Testis (tissue), 3 donors: ENCODE results near the gene DDX23. TPM values are rescaled to one million over a fixed set of nuclear protein-coding genes. Genes with fewer than 3 reads are reported as not detected.
A peak's percentile ranks its signal among the peaks of the same experiment; 100 is the strongest.

Source experiments
- DNase-seq: peaks from one replicate; pipeline ENCODE4 v3.0.0-alpha.2; 2019
- H3K27ac ChIP-seq, 2 donors: fragments of 200-600 bp; sonication (generic); one replicate each; pipeline ENCODE4 v1.5.1; 2019
- H3K27me3 ChIP-seq: fragments of 200-600 bp; sonication (generic); one replicate; pipeline ENCODE4 v1.5.1; 2019
- H3K36me3 ChIP-seq: fragments of 200-600 bp; sonication (generic); one replicate; pipeline ENCODE4 v1.5.1; 2017; ENCODE audit warnings: low read depth; ENCODE audit errors: missing control alignments
- H3K4me1 ChIP-seq: fragments of 200-600 bp; sonication (generic); one replicate; pipeline ENCODE4 v1.5.1; 2019
- H3K4me3 ChIP-seq, 2 donors: fragments of 200-600 bp; sonication (generic); one replicate each; pipeline ENCODE4 v1.5.1; 2017 to 2019
- H3K9me3 ChIP-seq: fragments of 200-600 bp; sonication (generic); one replicate; pipeline ENCODE4 v1.5.1; 2017
- CTCF ChIP-seq, 3 experiments: fragments of 450-650 bp in 2 of 3; fragments of 200-600 bp in 1 of 3; sonication (generic) in 1 of 3; IDR thresholded peaks; one replicate each; pipeline ENCODE4 v1.5.1; 2016 to 2019; ENCODE audit warnings: antibody characterized with exemption in 3 of 3, mild to moderate bottlenecking in 2 of 3, moderate library complexity in 1 of 3
- POLR2A ChIP-seq: fragments of 450-650 bp; IDR thresholded peaks from one replicate; pipeline ENCODE4 v1.6.1; 2017; ENCODE audit warnings: antibody characterized with exemption, mild to moderate bottlenecking, moderate library complexity
- WGBS, 2 donors: methylation state at CpG; one replicate each; pipeline ENCODE4 v1.1.5; 2018; 5-methylcytosine and 5-hydroxymethylcytosine counted together
- intact Hi-C: fragments of 100-400 bp; cut with DNase I; formaldehyde crosslinking; loops from one replicate; pipeline ENCODE4 v1.15.1; 2023; ENCODE audit warnings: low total_unique reads
- polyA plus RNA-seq: library from polyadenylated mRNA; stranded (reverse); fragments of 350-450 nt; fragmentation: Illumina TruSeq; extraction: RNeasy Lipid Tissue Mini Kit (QIAGEN cat#74804); gene quantifications from one replicate; pipeline ENCODE4 v1.2.3, GENCODE V29; 2014; ENCODE audit warnings: low read depth, low replicate concordance; ENCODE audit not compliant: insufficient read depth
- total RNA-seq, 2 donors: library from RNA; depleted of rRNA; stranded (reverse); fragments of >200 nt; gene quantifications; one replicate each; pipeline ENCODE4 v1.2.3, GENCODE V29; 2016

The DDX23 gene
- total and polyA plus RNA-seq, 3 donors from 2014 or later, result 69.4 to 96.1 (median 85.0) TPM

- H3K27ac ChIP-seq, result no peak overlapping the region
- DNase-seq, result no peak
- no peaks in the 10 kb centered on the region for H3K27me3 ChIP-seq
- WGBS, 2 donors, result 78 to 85% methylated on average over 3 of the region's 3 CpGs
- no peaks in the 10 kb centered on the region for H3K9me3 ChIP-seq
- H3K36me3 ChIP-seq, result no peaks in the 10 kb centered on the region
- intact Hi-C loops, result no loop called here
- peaks cover 20% of the 10 kb centered on the region for H3K4me1 ChIP-seq
- TF ChIP-seq POLR2A, result no peak
- no peak for TF ChIP-seq CTCF (IDR thresholded peaks at IDR 0.05)
- no peak overlapping the region for H3K4me3 ChIP-seq
Measured at GRCh38 chr12:48816143-48816854, 35.7 kb downstream of the DDX23 start.

GRCh38 chr12:48815126-48816110 is 36.5 kb downstream of the DDX23 start:
- Histone ChIP-seq H3K36me3 (no peaks in the 10 kb centered on the region), H3K27ac (peak overlapping the region; percentile 84 to 90), H3K4me3 (peak overlapping the region; percentile 65 to 78), H3K4me1 (peaks cover 28% of the 10 kb centered on the region), H3K27me3 (no peaks in the 10 kb centered on the region), H3K9me3 (no peaks in the 10 kb centered on the region)
- TF ChIP-seq POLR2A, result no peak
- TF ChIP-seq CTCF (IDR thresholded peaks at IDR 0.05), result no peak
- intact Hi-C loops, result no loop called here
- WGBS, 2 donors, result 0 to 1% methylated on average over 48 to 54 of the region's 54 CpGs
- peak; percentile 86 for DNase-seq

GRCh38 chr12:48814262-48815125 is 37.5 kb downstream of the DDX23 start:
- H3K4me3 ChIP-seq, result peak overlapping the region; percentile 65 to 78
- intact Hi-C loops, result no loop called here
- DNase-seq, result peak; percentile 90
- H3K4me1 ChIP-seq, result peaks cover 30% of the 10 kb centered on the region
- no peaks in the 10 kb centered on the region for H3K9me3 ChIP-seq
- no peaks in the 10 kb centered on the region for H3K36me3 ChIP-seq
- TF ChIP-seq POLR2A (no peak), CTCF (IDR thresholded peaks at IDR 0.05) (peak; percentile 90 to 99 (median 99))
- 1 to 2% methylated on average over 11 to 65 of the region's 70 CpGs for WGBS, 2 donors
- H3K27me3 ChIP-seq, result no peaks in the 10 kb centered on the region
- peak overlapping the region; percentile 84 to 90 for H3K27ac ChIP-seq

- 12 to 15% methylated on average over 18 of the region's 18 CpGs for WGBS, 2 donors
- peak overlapping the region; percentile 84 to 90 for H3K27ac ChIP-seq
- DNase-seq, result peak; percentile 43
- H3K4me1 ChIP-seq, result peaks cover 30% of the 10 kb centered on the region
- no peaks in the 10 kb centered on the region for H3K27me3 ChIP-seq
- H3K36me3 ChIP-seq, result no peaks in the 10 kb centered on the region
- no peak for TF ChIP-seq CTCF (IDR thresholded peaks at IDR 0.05)
- TF ChIP-seq POLR2A, result no peak
- peak overlapping the region; percentile 65 to 78 for H3K4me3 ChIP-seq
- intact Hi-C loops, result no loop called here
- no peaks in the 10 kb centered on the region for H3K9me3 ChIP-seq
Measured at GRCh38 chr12:48813465-48814261, 38.3 kb downstream of the DDX23 start.
